Testis (tissue), 2 donors: Measurements from ENCODE around the gene ETFA.

Experiments used
- POLR2A ChIP-seq: fragments of 450-650 bp; IDR thresholded peaks from one replicate; pipeline ENCODE4 v1.6.1; 2017; ENCODE audit warnings: antibody characterized with exemption, mild to moderate bottlenecking, moderate library complexity
- TF ChIP-seq, protein P1 (sequence below), 3 experiments: fragments of 450-650 bp in 2 of 3; fragments of 200-600 bp in 1 of 3; sonication (generic) in 1 of 3; IDR thresholded peaks; one replicate each; pipeline ENCODE4 v1.5.1; 2016 to 2019; ENCODE audit warnings: antibody characterized with exemption in 3 of 3, mild to moderate bottlenecking in 2 of 3, moderate library complexity in 1 of 3

DNA sequence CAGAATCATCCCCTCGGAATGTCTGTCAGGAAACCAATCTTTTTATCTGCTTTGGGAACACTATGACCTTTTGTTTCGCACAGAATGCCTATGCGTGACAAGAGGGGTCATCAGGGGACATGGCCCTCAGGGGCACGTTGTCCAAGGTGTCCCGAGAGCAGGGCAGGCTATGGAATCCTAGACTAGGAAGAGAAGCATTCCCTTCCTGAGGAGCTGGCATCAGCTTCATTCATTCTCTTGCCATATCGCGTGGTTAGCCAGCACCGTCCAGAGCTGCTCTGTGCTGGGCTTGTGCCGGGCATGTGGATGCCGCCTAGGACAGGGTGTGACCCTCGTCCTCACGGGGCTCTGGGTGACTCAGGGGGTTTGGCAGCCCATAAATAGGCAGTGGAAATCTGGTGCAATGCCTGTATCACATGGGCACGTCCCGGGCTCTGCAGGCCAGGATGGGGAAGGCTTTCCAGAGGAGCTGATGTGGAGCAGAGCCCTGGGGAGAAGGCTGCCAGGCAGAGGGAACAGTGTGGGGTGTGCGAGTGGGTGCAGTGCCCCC lies 133.7 kb downstream of the ETFA start:
- TF ChIP-seq, protein P1, sequence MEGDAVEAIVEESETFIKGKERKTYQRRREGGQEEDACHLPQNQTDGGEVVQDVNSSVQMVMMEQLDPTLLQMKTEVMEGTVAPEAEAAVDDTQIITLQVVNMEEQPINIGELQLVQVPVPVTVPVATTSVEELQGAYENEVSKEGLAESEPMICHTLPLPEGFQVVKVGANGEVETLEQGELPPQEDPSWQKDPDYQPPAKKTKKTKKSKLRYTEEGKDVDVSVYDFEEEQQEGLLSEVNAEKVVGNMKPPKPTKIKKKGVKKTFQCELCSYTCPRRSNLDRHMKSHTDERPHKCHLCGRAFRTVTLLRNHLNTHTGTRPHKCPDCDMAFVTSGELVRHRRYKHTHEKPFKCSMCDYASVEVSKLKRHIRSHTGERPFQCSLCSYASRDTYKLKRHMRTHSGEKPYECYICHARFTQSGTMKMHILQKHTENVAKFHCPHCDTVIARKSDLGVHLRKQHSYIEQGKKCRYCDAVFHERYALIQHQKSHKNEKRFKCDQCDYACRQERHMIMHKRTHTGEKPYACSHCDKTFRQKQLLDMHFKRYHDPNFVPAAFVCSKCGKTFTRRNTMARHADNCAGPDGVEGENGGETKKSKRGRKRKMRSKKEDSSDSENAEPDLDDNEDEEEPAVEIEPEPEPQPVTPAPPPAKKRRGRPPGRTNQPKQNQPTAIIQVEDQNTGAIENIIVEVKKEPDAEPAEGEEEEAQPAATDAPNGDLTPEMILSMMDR (IDR thresholded peaks at IDR 0.05): no peak
- no peak for TF ChIP-seq POLR2A
